GM18520 (cell line): ENCODE data around the gene GLMP.

Experiments used
- ATAC-seq: cut with Tn5 transposase; IDR thresholded peaks from one replicate; pipeline ENCODE4 v1.9.1; 2021; ENCODE audit not compliant: unreplicated experiment

GLMP gene

GRCh38 chr1:156249593-156249992 is 45.9 kb downstream of the GLMP start:
- no peak for ATAC-seq

- no peak for ATAC-seq
Observed at GRCh38 chr1:156248323-156248683, 47.2 kb downstream of the GLMP start.

- ATAC-seq: no peak
Observed at GRCh38 chr1:156247460-156248322, 47.8 kb downstream of the GLMP start, which contains the start of gene PAQR6. Gene PAQR6 (minus strand): TSS chr1:156248056. CDS start chr1:156246731, 1,325 bp downstream.

GRCh38 chr1:156246781-156247459 is 48.6 kb downstream of the GLMP start:
- no peak for ATAC-seq

GRCh38 chr1:156246241-156246780 is 49.2 kb downstream of the GLMP start:
- ATAC-seq: no peak

GRCh38 chr1:156245451-156246232 is 49.8 kb downstream of the GLMP start:
- ATAC-seq: no peak

- ATAC-seq: no peak
Observed at GRCh38 chr1:156244712-156245111, 50.8 kb downstream of the GLMP start.

GRCh38 chr1:156244126-156244525 is 51.4 kb downstream of the GLMP start:
- no peak for ATAC-seq

- ATAC-seq: no peak
Observed at GRCh38 chr1:156242738-156243137, 52.7 kb downstream of the GLMP start.
